Midbrain (tissue), 1 donor: ENCODE measurements around the gene VMAC.
A peak's percentile ranks its signal among the peaks of the same experiment; 100 is the strongest.
"Not testable (repeated sequence)": the region's sequence is repeated elsewhere in the genome, so short reads cannot be mapped to it uniquely, and the experiment has no call there.

ENCODE experiments used
- DNase-seq: peaks from one replicate; lab custom pipeline; 2025; lab: John Stamatoyannopoulos, UW

The VMAC gene, protein sequence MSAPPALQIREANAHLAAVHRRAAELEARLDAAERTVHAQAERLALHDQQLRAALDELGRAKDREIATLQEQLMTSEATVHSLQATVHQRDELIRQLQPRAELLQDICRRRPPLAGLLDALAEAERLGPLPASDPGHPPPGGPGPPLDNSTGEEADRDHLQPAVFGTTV

DNA sequence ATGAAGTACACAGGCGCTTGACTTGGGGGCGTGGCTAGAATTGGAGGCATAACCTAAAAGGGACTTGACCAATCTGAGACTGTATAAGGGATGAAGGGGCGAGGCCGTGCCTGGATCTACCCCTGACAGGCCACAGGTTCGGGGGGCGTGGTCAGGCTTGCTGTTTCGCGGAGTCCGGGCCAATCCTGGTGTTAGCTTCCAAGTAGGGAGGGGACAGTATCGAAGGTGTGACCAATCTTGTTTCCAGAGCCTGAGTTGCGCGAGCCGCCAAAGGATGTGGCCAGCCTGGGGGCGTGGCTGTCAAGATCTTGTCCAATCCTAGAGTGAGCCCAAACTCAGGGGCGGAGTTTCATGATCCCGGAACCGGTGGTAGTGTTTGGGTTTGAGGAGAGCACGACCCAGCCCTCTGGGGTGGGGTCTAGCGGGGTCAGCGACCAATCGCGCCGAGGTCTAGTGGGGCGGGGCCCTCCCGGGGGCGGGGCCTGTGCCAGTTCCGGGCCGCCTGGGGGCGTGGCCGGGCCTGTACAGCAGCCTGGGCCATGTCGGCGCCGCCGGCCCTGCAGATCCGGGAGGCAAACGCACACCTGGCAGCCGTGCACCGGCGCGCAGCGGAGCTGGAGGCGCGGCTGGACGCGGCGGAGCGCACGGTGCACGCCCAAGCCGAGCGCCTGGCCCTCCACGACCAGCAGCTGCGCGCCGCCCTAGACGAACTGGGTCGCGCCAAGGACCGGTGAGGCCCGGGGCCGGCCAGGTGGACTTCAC lies at the start of gene VMAC:
Gene VMAC, plus strand, starts transcription at position 521 of the 762 bp plus-strand sequence. Its CDS starts 19 bp downstream, at position 540.
- peak; percentile 100 for DNase-seq

DNA sequence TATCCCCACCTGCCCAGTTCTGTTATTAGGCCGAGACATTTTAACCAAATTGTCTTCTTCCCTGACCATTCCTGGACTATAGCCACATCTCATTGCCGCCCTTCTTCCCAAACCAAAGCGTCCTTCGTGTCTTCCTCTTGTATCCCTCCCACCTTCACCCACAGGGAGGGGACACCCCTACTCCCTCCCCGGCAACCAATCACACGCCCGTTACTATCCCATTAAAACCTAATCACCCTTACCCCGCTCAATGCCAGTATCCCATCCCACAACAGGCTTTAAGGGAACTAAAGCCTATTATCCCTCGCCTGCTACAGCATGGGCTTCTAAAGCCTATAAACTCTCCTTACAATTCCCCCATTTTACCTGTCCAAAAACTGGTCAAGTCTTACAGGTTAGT lies 49.5 kb upstream of the VMAC start:
- not testable (repeated sequence) for DNase-seq

DNA sequence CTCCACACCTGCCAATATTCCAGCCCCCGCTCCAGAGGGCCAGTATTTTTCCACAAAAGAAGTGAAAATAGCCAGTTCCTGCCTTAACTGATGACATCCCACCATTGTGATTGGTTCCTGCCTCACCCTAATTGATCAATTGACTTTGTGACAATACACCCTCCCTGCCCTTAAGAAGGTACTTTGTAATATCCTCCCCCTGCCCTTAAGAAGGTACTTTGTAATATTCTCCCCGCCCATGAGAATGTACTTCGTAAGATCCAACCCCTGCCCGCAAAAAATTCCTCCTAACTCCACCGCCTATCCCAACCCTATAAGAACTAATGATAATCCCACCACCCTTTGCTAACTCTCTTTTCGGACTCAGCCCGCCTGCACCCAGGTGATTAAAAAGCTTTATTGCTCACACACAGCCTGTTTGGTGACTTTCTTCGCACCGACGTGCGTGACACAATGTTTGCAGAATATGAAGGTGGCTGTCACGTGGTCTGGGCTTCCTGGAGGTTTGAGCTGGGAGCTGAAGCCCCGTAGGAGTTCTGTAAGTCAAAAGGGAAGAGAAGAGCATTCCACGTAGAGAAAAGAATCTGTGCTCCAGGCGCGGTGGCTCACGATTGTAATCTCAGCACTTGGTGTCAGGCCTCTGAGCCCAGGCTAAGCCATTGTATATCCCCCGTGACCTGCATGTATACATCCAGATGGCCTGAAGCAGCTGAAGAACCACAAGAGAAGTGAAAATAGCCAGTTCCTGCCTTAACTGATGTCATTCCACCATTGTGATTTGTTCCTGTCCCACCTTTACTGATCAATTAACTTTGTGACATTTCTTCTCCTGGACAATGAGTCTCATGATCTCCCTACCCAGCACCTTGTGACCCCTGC lies 47.2 kb upstream of the VMAC start:
- DNase-seq = no peak

DNA sequence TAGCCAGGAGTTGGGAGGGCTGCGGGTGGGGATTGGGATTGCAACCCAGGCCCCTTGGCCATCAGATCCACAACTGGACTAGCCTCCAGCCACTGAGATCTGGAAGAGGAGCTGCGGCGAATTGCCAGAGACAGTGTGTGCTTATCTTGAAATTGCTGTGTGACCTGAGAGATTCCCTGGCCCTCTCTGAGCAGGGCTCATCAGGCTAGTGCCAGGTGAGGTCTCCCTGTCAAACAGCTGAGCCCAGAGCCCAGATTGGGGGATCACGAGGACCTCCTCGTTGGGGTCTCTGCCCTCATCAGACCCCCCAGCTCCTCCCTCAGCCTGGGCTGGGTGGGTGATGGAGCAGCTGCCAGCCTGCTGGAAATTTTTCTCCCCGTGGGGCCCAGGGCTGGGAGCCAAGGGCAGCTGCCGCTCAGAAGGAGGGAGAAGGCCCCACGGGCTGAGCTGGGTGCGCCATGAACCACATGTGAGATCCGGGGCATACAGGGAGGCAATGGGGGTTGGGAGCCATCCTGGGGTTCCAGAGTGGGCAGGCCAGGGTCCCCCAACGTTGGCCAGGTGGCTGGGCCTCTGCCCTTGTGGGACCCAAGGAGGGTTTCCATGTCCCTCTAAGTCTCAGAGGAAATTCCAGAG lies 41.5 kb upstream of the VMAC start:
- no peak for DNase-seq

DNA sequence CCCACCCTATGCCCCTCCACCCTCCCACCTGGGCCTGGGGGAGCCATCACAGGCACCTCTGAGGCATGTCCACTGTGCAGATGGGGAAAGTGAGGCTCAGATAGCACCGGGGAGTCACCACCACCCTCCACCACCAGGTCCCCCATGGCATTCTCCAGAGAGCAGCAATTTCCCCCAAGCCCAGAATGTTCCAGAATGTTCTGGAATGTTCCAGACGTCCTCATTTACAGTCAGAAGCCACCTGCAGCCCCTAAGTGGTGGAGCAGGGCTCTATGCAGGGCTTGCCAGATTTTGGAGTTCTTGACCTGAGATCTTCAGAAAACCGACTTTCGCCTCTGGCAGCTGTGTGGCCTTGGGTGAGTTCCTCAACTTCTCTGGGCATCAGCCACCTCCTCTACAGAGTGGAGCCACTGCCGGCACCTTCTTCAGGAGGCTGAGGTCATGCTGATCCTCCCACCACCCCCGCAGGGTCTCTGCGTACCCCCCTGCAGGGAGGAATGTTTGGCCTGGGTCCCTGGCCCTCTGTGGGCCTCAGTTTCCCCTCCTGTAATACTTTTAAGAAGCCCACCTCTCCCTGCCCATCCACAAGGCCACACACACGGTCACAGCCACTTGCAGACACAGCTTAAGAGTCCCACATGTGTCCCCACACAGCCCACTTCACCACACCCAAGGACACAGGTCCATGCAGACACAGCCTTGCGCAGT lies 40.5 kb upstream of the VMAC start:
- no peak for DNase-seq

DNA sequence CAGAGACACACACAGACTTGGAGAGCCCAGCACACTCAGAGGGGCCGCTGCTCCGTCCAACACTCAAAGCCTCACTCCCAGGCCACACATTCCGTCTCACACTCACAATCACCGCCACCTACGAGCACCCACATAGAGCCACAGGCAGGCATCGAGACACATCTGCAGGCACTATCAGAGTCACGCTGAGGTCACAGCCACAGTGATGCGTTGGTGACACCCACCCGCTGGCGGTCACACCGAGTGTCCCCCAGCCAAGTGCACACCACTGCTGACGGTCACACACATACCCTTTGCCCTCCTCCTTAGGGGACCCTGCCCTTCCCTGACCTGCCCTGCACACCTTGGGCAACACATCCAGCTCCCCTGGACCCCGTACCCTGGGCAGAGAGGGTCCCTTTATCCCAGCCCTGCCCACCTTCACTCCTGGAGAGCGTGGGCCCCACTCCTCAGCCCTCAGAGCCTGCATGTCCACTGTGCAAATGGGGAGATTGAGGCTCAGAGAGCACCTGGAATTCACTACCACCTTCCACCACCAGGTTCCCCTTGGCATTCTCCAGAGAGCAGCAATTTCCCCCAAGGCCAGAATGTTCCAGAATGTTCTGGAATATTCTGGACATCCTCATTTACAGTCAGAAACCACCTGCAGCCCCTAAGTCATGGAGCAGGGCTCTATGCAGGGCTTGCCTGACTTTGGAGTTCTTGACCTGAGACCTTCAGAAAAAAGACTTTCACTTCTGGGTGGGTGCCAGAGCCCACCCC lies 39.8 kb upstream of the VMAC start:
- no peak for DNase-seq

DNA sequence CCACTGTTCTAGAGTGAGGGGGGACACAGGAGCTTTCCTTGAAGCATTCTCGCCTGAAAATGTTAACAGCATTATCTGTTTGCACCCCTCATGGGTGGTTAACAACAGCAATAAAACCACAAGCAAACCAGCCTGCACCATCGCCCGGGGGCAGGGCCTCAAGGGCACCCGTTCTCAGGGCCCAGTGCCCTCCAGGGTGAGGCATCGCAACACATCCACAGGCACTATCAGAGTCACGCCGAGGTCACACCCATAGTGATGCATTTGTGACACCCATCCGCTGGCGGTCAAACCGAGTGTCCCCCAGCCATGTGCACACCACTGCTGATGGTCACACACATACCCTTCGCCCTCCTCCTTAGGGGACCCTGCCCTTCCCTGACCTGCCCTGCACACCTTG lies 38.9 kb upstream of the VMAC start:
- no peak for DNase-seq

DNA sequence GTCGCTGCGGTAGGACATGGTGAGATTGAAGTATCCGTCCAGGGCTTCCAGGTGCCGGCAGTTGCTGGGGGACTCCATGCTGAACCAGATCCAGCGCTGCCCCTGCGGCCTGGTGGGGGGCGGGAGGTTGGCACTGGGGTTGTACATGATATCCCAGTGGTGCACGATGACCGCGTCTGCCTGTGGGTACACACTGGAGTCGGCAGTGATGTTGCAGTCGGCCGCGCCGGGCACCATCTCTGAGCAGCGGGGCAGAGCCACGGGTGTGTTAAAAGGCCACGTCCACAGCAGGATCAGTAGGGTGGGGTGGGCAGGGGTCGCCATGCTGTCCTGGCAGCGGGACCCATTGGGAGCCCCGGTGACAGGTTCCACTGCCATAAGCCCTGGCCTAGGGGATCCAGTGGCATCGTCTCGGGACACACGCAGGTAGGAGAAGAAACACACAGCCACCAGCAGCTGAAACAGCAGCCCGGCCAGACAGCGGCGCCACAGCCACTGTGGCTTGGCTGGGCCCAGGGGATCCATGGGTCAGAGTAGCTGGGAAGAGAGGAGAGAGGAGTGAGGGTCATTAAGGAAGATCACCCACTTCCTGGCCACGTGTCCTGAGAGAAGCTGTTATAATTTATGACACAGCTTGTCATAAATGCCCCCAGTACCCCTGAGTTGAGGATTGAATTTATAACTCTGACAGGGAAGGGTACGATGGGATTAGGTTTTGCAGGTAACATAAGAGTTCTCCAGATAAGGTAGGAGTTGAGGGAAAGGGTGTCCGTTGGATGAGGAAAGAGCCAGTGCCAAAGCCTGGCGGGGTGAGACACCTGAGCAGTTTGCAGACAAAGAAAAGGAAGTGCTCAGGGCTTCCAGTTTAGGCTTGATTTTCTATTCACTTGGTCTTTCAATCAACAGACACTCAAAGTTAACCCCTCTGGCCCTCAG lies 37.2 kb upstream of the VMAC start:
- DNase-seq = no peak

DNA sequence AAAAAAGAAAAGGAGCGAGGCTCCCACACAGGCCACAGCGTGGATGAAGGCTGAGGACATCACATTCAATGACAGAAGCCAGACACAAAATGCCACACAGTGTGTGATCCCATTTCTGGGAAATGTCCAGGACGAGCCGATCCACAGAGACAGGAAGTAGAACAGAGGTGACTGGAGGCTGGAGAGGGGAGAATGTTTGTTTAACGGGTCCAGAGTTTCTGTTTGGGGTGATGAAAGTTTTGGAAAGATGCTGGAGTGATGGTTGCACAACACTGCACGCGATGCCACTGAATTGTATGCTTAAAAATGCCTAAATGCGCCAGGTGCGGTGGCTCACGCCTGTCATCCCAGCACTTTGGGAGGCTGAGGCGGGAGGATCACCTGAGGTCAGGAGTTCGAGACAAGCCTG lies 33.7 kb upstream of the VMAC start:
- no peak for DNase-seq

DNA sequence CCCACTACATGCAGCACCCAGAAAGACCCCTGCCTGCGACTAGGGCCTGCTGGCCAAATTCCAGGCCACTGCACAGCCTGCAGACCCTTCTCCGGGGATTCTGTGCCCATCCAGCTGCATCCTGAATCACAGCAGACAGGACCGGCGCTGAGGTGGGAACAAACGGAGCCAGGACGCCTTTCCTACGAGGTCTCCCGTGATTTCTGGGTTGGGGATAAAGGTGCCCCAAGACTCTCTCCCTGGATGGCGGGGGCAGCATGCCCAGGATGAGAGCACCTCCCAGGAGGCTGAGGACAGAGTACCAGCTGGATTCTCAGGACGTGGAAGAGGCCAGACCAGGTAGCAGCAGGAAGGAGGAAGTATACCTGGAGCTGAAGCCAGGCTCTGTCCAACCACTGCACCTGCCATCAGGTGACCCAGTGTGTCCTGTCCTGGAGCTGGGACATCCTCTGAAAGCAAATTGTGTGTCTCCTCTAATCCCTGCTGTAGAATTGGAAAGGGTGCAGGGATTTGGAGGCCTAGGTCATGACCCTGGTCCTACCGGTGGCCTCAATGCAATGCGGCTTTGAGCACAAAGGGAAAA lies 31.0 kb upstream of the VMAC start:
- no peak for DNase-seq

DNA sequence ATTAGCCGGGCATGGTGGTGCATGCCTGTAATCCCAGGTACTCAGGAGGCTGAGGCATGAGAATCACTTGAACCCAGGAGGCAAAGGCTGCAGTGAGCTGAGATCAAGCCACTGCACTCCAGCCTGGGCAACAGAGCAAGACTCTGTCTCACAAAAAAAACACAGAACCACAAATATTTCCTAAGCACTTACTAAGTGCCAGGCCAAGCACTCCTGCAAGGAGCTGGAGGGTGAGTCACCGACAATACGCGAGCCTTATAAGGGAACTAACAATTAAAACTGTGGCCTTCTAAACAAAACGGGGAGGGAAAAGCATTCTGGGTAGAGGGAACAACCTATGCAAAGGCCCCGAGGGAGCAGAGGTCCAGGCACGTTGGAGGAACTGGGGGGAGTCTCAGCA lies 30.2 kb upstream of the VMAC start:
- not testable (repeated sequence) for DNase-seq

DNA sequence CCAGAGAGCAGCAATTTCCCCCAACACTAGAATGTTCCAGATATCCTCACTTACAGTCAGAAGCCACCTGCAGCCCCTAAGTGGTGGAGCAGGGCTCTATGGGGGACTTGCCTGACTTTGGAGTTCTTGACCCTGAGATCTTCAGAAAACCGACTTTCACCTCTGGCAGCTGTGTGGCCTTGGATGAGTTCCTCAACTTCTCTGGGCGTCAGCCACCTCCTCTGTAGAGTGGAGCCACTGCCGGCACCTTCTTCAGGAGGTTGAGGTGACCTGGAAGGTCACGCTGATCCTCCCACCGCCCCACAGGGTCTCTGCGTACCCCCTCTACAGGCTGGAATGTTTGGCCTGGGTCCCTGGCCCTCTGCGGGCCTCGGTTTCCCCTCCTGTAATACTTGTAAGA lies 27.2 kb upstream of the VMAC start:
- no peak for DNase-seq

DNA sequence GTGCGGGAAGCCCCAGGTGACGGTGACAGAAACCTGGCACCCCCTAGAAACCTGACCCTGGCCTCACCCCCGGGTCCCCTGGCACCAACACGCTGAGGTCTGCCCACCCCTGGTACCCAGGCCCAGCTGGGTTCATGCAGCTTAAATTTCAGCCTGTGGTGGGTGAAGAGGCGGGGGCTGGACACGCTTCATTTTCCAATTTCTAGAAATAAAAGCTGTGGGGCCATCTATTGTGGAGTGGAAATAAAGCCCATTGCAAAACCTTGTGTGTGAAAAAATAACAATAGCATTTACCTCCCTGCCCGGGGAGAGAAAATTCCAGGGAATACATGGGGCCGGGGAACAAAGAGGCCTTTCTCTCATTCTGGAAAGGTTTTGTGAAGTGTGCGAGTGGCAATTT lies 26.8 kb upstream of the VMAC start:
- DNase-seq = no peak

DNA sequence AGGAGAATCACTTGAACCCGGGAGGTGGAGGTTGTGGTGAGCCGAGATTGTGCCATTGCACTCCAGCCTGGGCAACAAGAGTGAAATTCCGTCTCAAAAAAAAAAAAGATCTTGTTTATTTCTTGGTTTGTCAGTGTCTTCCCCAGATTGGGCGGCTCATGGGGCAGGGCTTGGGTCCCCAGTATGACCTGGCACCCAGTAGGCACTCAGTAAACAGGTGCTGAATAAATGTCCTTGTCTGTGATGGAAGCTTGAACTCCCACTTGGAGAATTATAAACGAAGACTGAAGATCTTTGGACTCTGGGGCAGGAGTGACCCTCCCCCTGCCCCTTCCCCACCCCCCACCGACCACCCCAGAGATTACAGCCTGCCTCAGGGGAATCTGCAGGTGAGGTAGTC lies 24.5 kb upstream of the VMAC start:
- no peak for DNase-seq

DNA sequence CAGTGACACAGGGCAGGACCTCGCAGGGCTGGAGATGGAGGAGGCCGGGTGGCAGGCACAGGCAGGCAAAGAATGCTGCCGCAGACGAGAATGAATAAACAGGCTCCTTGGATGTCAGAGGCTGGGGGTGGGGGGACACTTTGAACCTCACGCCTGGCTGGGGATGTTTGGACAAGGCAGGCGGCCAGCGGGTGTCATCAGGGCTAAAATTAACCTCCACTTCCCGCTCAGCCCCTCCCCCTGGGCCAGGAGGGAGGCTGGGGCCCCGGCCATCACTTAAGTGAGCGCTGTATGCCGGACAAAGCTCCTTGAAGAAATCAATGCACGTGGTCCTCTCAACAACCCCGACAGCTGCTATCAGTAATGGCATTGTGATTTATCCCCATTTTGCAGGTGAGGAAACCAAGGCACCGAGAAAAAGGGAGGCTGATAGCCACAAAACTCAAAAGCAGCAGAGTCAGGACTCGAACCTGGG lies 24.0 kb upstream of the VMAC start:
- DNase-seq = no peak

DNA sequence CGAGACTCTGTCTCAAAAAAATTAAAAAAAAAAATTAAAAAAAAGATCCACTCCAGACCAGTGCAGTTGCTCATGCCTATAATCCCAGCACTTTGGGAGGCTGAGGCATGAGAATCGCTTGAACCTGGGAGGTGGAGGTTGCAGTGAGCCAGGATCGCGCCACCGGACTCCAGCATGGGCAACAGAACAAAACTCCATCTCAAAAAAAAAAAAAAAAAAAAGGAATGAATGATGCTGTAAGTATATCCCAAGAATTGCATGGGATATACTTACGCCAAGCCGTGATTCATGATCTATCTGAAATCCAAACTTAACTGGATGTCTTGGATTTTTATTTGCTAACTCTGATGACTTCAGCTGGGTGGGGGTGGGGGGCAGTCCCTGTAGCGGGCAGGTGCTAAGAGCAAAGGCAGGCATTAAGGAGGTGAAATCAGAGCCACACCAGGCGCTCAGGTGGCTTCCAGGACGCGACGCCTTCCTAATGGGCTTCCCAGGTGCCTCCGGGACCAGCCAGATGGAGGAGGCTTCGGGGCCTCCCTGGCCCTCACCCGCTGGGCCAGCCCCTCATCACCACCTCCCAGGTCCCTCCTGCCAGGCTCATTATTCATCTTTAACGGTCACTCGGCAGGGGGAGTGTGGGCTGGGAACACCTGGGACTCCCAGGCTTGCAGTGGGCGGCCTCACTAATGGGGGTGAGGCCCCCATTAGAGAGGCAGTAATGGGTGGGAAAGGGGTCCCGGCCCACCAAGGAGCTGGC lies 23.0 kb upstream of the VMAC start:
- no peak for DNase-seq

DNA sequence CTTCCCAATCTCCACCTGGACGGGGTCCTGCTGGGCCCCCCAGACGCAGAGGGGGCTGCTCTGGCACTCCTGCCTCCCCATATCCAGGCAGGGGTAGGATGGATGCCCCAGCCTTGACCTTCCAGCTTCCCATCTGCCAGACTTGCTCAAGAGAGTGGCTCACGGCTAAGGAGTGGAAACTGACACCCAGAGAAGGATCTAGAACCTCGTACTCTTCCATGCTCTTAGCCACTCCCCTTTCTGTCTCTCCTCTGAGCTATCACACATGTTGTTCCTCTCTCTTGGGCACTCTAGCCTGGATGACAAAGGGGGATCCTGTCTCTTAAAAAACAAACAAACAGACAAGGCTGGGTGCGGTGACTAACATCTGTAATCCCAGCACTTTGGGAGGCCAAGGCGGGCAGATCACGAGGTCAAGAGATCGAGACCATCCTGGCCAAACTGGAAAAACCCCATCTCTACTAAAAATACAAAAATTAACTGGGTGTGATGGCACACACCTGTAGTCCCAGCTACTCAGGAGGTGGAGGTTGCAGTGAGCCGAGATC lies 22.2 kb upstream of the VMAC start:
- DNase-seq = no peak

DNA sequence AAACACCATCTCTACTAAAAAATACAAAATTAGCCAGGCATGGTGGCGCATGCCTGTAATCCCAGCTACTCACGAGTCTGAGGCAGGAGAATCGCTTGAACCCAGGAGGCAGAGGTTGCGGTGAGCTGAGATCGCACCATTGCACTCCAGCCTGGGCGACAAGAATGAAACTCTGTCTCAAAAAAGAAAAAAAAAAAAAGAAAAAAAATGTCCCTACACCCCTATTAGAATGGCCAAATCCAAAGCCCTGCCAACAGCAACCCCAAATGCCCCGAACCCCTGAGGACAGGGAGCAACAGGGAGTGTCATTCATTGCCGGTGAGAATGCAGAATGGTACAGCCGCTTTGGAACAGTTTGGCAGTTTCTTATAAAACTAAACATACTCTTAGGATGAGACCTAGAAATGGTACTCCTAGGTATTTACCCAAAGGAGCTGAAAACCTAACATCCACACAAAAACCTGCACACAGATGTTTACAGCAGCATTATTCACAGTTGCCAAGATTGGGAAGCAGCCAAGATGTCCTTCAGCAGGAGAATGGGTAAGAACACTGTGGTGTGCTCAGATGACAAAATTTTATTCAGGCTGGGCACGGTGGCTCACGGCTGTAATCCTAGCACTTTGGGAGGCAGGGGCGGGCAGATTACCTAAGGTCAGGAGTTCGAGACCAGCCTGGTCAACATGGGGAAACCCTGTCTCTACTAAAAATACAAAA lies 21.4 kb upstream of the VMAC start:
- DNase-seq = not testable (repeated sequence)
